Measurements from ENCODE around the gene GLP1R.

Gene GLP1R

GRCh38 chr6:39137245-39137644 is 88.7 kb downstream of the GLP1R start:
- no peak for DNase-seq

Measured in stimulated activated naive CD4-positive, alpha-beta T cell treated with Interleukin-2 at 50 U/mL for 16 hours (primary cell).